Cardiac fibroblast (primary cell): ENCODE data around the gene CLEC19A.

Source experiments
- DNase-seq, 2 donors: peaks; one replicate each; pipeline versions ENCODE4 v3.0.0 to v3.0.0-alpha.2; 2010; ENCODE audit warnings: low read depth in 2 of 2
- H3K4me3 ChIP-seq, 2 donors: replicated peaks in 1 of 2; 1 replicate in 1 of 2; 2 replicates in 1 of 2; pipeline ENCODE4 v1.5.1; 2011; ENCODE audit warnings: low read depth in 2 of 2, low read length in 2 of 2, mild to moderate bottlenecking in 2 of 2, moderate library complexity in 1 of 2
- CTCF ChIP-seq: IDR thresholded peaks from one replicate; pipeline ENCODE4 v1.5.1; 2011; ENCODE audit warnings: low read depth, mild to moderate bottlenecking, low read length, inconsistent platforms

The CLEC19A gene

GRCh38 chr16:19301931-19302330 lies 16.4 kb downstream of the CLEC19A start:
- DNase-seq = no peak
- H3K4me3 ChIP-seq = no peak overlapping the region
- no peak for TF ChIP-seq CTCF

- TF ChIP-seq CTCF = no peak
- no peak overlapping the region for H3K4me3 ChIP-seq
- DNase-seq = no peak
Measured at GRCh38 chr16:19304750-19305149, 19.2 kb downstream of the CLEC19A start.

GRCh38 chr16:19305443-19305842 lies 19.9 kb downstream of the CLEC19A start:
- H3K4me3 ChIP-seq = no peak overlapping the region
- DNase-seq = no peak
- no peak for TF ChIP-seq CTCF

- no peak for DNase-seq
- no peak overlapping the region for H3K4me3 ChIP-seq
- no peak for TF ChIP-seq CTCF
Measured at GRCh38 chr16:19307587-19308241, 22.2 kb downstream of the CLEC19A start.

- H3K4me3 ChIP-seq = no peak overlapping the region
- no peak for TF ChIP-seq CTCF
Measured at GRCh38 chr16:19308392-19308791, 22.9 kb downstream of the CLEC19A start.

GRCh38 chr16:19309178-19309577 lies 23.6 kb downstream of the CLEC19A start:
- no peak for TF ChIP-seq CTCF
- DNase-seq = no peak

More at GRCh38 chr16:19308392-19308791, 22.9 kb downstream of the CLEC19A start:
- no peak for DNase-seq

More at GRCh38 chr16:19309178-19309577, 23.6 kb downstream of the CLEC19A start:
- no peak overlapping the region for H3K4me3 ChIP-seq
